Measurements from ENCODE around the gene ARL17A.
"Not testable (repeated sequence)": the region's sequence is repeated elsewhere in the genome, so short reads cannot be mapped to it uniquely, and the experiment has no call there.

Gene ARL17A

GRCh38 chr17:46534716-46535115 lies 44.8 kb downstream of the ARL17A start:
- not testable (repeated sequence) for DNase-seq

GRCh38 chr17:46512168-46512567 lies 67.3 kb downstream of the ARL17A start, which contains the start of gene LRRC37A2:
Gene LRRC37A2, plus strand, starts transcription at chr17:46512468. Its CDS starts 245 bp downstream, at chr17:46512713.
- not testable (repeated sequence) for DNase-seq

GRCh38 chr17:46505896-46506295 lies 73.6 kb downstream of the ARL17A start:
- DNase-seq = not testable (repeated sequence)

GRCh38 chr17:46499437-46500139 lies 79.9 kb downstream of the ARL17A start:
- DNase-seq = not testable (repeated sequence)

- DNase-seq = not testable (repeated sequence)
Observed at GRCh38 chr17:46492021-46492420, 87.5 kb downstream of the ARL17A start.

- DNase-seq = not testable (repeated sequence)
Observed at GRCh38 chr17:46481310-46481709, 98.2 kb downstream of the ARL17A start.

- not testable (repeated sequence) for DNase-seq
Observed at GRCh38 chr17:46478823-46479222, 100.7 kb downstream of the ARL17A start.

GRCh38 chr17:46475583-46475982 lies 103.9 kb downstream of the ARL17A start:
- DNase-seq = not testable (repeated sequence)

GRCh38 chr17:46474489-46474888 lies 105.0 kb downstream of the ARL17A start:
- DNase-seq = not testable (repeated sequence)

- not testable (repeated sequence) for DNase-seq
Observed at GRCh38 chr17:46467618-46468017, 111.9 kb downstream of the ARL17A start.
